Activated gamma-delta T cell treated with anti-CD3 and anti-CD28 coated beads, Interleukin-2, amount 50 U/mL, for 16 hours (primary cell): Measurements from ENCODE around the gene FSTL3.
"Not testable (repeated sequence)": the region's sequence is repeated elsewhere in the genome, so short reads cannot be mapped to it uniquely, and the experiment has no call there.

Experiments
- DNase-seq: peaks from one replicate; pipeline ENCODE4 v3.0.0-alpha.2; 2020; ENCODE audit warnings: low read depth

The FSTL3 gene

DNA sequence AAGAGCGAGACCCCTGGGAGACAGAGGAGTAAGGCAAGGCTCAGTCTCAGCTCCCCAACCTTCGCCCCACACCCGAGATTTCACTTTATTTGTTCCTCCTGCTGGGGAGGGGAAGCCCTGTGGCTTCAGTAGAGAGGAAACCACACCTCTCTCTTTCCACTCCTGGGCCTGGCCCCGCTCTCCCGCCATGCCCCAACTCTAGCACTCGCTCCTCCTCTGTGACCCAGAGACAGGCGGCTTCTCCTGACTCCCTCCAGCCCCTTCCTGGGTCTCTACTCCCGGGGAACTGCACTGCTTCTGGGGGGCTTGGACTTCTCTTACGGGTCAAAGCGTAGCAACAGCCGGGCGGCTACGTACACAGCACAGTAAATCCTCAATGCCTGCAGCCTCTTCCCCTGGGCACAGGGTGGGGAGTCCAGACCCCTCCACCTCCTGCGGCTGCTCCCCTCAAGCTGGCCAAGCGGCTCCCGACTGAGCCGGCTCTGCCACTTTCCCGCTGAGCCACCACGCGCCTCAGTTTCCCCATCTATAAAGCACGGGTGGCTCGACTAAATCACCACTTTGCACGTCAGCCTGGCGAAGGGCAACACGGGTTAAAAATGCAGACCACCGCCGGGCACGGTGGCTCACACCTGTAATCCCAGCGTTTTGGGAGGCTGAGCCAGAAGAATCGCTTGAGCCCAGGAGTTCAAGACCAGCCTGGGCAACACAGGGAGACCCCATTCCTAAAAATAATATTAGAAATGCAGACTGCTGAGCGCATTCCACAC is 14.6 kb upstream of the FSTL3 start:
- peak; percentile 53 for DNase-seq

DNA sequence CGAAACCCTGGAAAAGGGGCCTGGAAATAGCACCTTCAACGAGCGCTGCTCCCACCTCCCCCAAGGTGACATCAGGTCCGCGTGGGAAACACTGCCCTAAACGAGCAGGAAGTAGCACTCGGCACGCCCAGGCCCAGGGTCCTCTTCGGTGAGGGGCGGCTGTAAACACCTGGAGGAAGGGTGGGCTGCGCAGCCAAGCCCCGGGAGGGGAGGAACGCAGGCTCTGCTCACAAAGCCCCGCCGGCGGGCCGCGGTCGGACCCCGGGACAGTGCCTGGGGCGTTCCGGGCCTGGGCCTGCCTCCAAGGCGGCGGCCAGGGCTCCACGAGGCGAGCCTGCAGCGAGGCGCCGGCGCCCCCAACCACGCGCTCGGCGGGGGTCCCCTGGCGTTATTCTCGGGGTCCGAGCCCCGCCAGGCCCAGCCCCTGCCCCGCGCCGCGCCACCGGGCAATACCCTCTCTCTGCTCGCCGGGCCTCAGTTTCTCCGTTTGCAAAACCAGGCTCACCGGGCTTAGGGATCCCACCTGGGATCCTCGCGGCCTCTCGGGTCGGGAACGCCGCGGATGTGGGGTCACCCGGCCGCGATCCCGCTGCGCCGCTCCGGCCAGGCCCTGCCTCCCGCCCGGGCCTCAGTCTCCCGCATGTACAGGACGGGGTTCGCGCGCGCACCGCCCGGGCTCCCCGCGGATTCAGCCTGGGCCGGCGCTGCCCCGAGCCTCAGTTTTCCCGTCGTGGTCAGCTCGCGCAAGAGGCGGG is 13.8 kb upstream of the FSTL3 start:
- peak; percentile 64 for DNase-seq

GRCh38 chr19:662962-663681 is 13.1 kb upstream of the FSTL3 start, which contains the start of gene RNF126:
Gene RNF126, minus strand, starts transcription at chr19:663214. Its CDS starts 93 bp downstream, at chr19:663121.
- DNase-seq = peak; percentile 94

GRCh38 chr19:663682-664117 is 12.5 kb upstream of the FSTL3 start:
- no peak for DNase-seq

GRCh38 chr19:664913-665443 is 11.2 kb upstream of the FSTL3 start:
- peak; percentile 67 for DNase-seq

GRCh38 chr19:666985-667573 is 9.1 kb upstream of the FSTL3 start:
- DNase-seq = not testable (repeated sequence)

DNA sequence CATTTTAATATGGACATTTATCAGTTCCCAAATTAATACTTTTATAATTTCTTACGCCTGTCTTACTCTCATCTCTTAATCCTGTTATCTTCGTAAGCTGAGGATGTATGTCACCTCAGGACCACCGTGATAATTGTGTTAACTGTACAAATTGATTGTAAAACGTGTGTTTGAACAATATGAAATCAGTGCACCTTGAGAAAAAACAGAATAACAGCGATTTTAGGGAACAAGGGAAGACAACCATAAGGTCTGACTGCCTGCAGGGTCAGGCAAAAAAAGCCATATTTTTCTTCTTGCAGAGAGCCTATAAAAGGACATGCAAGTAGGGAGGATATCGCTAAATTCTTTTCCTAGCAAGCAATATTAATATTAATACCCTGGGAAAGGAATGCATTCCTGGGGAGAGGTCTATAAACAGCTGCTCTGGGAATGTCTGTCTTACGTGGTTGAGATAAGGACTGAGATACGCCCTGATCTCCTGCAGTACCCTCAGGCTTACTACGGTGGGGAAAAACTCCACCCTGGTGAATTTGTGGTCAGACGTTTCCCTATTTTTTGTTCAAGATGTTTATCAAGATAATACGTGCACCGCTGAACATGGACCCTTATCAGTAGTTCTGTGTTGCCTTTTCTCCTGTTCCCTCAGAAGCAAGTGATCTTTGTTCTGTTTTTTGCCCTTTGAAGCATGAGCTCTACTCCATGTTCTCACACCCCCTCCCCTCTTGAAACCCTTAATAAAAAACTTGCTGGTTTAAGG is 7.3 kb upstream of the FSTL3 start:
- not testable (repeated sequence) for DNase-seq

DNA sequence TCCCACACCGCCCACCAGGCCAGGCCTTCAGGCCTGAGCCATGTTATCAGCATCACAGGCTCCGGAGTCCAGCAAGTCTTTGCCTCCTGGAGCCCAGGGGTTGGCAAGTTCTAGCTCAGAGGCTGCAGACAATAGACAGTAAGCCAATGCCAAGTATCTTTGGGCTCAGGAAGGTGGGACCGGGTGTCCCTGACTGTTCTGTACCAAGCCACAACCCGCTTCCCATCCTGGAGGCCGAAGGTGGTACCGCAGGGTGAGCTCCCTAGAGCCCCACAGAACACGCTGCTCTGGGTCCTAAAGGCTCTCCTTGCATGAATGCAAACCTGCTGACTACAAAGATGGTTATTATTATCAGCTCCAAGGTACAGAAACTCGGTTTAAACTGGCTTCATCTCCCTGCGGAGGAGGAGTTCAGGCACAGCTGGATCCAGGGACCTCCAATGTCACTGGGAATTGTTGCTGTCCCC is 5.5 kb upstream of the FSTL3 start:
- DNase-seq = no peak

DNA sequence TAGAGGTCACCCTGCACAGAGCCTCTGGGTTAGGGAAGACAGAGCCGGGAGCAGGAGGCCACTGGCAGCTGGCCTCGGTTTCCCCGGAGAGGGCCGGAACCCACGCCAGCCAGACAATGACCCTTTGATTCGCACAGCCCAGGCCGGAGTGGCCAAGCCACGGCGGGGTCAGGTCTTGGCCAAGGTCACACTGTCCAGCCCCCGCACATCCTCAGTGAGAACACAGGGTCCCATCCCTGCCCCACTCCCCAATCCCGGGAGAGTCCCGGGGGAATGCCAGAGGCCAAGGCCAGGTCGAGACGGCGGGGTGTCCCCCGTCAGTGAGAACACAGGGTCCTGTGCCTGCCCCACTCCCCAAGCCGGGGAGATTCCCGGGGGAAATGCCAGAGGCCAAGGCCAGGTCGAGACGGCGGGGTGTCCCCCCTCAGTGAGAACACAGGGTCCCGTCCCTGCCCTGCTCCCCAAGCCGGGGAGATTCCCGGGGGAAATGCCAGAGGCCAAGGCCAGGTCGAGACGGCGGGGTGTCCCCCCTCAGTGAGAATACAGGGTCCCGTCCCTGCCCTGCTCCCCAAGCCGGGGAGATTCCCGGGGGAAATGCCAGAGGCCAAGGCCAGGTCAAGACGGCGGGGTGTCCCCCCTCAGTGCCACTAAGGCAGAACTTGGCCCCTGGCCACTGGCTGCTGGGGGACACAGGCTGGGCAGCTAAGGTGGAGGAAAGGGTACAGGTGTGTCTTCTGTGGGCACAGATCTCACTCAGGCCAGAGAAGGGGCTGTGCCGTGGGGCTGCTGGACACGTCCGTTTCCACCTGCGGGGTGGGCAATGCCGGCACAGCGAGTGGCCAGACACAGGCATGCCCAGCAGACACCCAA is 1.7 kb upstream of the FSTL3 start:
- no peak for DNase-seq

- no peak for DNase-seq
Measured at GRCh38 chr19:676007-676338, 219 bp upstream of the FSTL3 start.

DNA sequence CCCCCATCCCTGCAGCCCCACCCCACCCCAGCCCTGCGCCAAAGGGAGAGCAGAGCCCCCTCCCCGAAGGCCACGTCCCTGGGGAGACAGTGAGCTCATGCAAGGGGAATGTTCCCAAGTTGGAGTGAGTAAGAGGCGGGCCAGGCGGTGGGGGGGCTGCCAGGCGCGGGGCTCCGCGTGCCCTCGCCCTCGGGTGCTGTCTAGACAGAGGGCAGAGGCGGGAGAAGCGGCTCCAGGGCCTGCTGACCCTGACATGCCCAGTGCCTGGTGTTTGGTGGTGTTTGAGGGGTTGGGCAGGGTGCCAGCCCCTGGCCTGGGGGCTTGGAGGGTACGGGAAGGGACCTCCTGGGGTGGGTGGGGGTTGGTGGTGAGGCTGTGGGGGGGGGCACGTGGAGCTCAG is 1.0 kb downstream of the FSTL3 start:
- DNase-seq = no peak

DNA sequence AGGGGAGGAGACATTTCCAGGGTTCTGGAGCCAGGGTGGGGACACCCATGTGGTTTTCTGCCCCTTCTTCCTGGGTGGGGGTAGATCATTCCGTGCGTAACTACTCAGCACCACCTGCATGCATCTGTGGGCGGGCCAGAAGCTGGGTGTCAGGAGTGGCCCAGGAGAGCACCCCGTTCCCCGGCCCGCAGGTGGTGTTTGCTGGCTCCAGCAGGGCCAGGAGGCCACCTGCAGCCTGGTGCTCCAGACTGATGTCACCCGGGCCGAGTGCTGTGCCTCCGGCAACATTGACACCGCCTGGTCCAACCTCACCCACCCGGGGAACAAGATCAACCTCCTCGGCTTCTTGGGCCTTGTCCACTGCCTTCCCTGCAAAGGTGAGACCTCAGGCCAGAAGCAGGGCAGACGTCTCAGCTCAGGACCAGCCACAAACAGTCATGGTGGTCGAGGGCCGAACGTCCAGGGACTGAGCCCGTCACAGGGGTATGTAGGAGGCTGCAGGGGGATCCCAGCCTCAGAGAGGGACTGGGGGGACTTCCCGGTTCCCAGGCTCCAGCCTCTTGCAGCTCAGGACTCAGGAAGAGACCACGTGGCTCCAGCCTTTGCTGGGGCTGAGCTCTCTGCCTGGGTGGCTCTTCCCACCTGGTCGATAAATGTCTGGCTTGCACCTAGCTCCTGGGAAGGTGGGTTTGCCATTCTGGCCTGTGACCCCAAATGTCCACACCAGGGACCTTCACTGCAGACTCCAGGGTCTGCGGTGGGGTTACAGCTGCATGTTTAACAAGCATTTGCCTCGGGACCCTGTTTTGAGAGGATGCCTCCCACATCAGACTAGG is 1.6 kb downstream of the FSTL3 start:
- no peak for DNase-seq

GRCh38 chr19:678791-679388 is 2.7 kb downstream of the FSTL3 start:
- DNase-seq = no peak

- no peak for DNase-seq
Measured at GRCh38 chr19:679418-680286, 3.5 kb downstream of the FSTL3 start.

GRCh38 chr19:680287-681028 is 4.3 kb downstream of the FSTL3 start:
- DNase-seq = peak; percentile 99

DNA sequence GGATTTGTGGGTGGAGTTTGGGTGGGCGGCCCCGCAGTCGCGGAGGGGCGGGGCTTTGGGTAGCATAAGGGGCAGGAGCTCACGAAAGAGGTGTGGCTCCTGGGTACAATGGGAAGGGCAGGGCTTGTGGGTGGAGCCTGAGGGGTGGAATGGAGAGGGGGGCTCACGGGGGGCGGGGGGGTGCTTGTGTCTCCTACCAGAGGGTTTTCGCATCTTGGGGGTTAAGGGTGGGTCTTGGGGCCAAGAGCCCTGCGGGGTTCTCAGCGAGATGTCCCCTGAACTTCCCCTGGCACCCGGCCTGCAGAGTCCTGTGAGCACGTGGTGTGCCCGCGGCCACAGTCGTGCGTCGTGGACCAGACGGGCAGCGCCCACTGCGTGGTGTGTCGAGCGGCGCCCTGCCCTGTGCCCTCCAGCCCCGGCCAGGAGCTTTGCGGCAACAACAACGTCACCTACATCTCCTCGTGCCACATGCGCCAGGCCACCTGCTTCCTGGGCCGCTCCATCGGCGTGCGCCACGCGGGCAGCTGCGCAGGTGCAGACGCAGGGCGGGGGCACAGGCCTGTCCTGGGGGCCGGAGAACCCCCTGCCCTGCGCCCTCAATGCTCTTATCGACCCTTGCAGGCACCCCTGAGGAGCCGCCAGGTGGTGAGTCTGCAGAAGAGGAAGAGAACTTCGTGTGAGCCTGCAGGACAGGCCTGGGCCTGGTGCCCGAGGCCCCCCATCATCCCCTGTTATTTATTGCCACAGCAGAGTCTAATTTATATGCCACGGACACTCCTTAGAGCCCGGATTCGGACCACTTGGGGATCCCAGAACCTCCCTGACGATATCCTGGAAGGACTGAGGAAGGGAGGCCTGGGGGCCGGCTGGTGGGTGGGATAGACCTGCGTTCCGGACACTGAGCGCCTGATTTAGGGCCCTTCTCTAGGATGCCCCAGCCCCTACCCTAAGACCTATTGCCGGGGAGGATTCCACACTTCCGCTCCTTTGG is 5.1 kb downstream of the FSTL3 start:
- DNase-seq = no peak
